HK-2 (cell line): ENCODE results near the gene LYST.

Source experiments
- DNase-seq: peaks from one replicate; pipeline ENCODE4 v3.0.0-alpha.2; 2018; ENCODE audit not compliant: unreplicated experiment

Gene LYST

GRCh38 chr1:235721982-235722381 is 144.7 kb downstream of the LYST start:
- no peak for DNase-seq

GRCh38 chr1:235720544-235720943 is 146.2 kb downstream of the LYST start:
- no peak for DNase-seq

GRCh38 chr1:235714205-235714897 is 152.4 kb downstream of the LYST start:
- DNase-seq = no peak

- no peak for DNase-seq
These were observed 153.9 kb downstream of the LYST start for GRCh38 chr1:235712812-235713211.

- no peak for DNase-seq
These were observed 156.0 kb downstream of the LYST start for GRCh38 chr1:235710687-235711086.

- no peak for DNase-seq
These were observed 157.7 kb downstream of the LYST start for GRCh38 chr1:235709018-235709417.

- DNase-seq = peak; percentile 16
These were observed 158.2 kb downstream of the LYST start for GRCh38 chr1:235708390-235708962.

- no peak for DNase-seq
These were observed 163.2 kb downstream of the LYST start for GRCh38 chr1:235703506-235703905.

- DNase-seq = no peak
These were observed 164.3 kb downstream of the LYST start for GRCh38 chr1:235702412-235702811.

GRCh38 chr1:235697508-235697907 is 169.2 kb downstream of the LYST start:
- no peak for DNase-seq

GRCh38 chr1:235689356-235689755 is 177.3 kb downstream of the LYST start:
- DNase-seq = no peak

GRCh38 chr1:235688096-235688495 is 178.6 kb downstream of the LYST start:
- no peak for DNase-seq

GRCh38 chr1:235683653-235684052 is 183.1 kb downstream of the LYST start:
- DNase-seq = no peak

- no peak for DNase-seq
These were observed 184.5 kb downstream of the LYST start for GRCh38 chr1:235682216-235682615.

- no peak for DNase-seq
These were observed 187.1 kb downstream of the LYST start for GRCh38 chr1:235679644-235680043.

GRCh38 chr1:235679005-235679404 is 187.7 kb downstream of the LYST start:
- no peak for DNase-seq

- DNase-seq = no peak
These were observed 191.4 kb downstream of the LYST start for GRCh38 chr1:235675152-235675890.

GRCh38 chr1:235673981-235674380 is 192.7 kb downstream of the LYST start:
- DNase-seq = no peak

- DNase-seq = no peak
These were observed 194.7 kb downstream of the LYST start for GRCh38 chr1:235671992-235672391.

- DNase-seq = no peak
These were observed 196.4 kb downstream of the LYST start for GRCh38 chr1:235670157-235670776.

- no peak for DNase-seq
These were observed 197.4 kb downstream of the LYST start for GRCh38 chr1:235669277-235669676.

- no peak for DNase-seq
These were observed 203.1 kb downstream of the LYST start for GRCh38 chr1:235663628-235664027.

GRCh38 chr1:235661568-235661967 is 205.1 kb downstream of the LYST start:
- no peak for DNase-seq
